GM23248 (cell line): Measurements from ENCODE around the gene DOC2B. TPM values are rescaled to one million over a fixed set of nuclear protein-coding genes. Genes with fewer than 3 reads are reported as not detected.

Source experiments
- DNase-seq: peaks from one replicate; pipeline ENCODE4 v3.0.0-alpha.2; 2015
- H2AFZ ChIP-seq: fragments of 200-600 bp; sonication (generic); 2 replicates; pipeline ENCODE4 v1.6.1; 2016; ENCODE audit warnings: antibody characterized with exemption
- H3F3A ChIP-seq: fragments of 200-600 bp; sonication (generic); 2 replicates; pipeline ENCODE4 v1.6.1; 2016; ENCODE audit warnings: mild to moderate bottlenecking, antibody characterized with exemption, mixed run types; ENCODE audit not compliant: insufficient read depth
- H3K27ac ChIP-seq: fragments of 200-600 bp; sonication (generic); 2 replicates; pipeline ENCODE4 v1.5.1; 2016; ENCODE audit warnings: mild to moderate bottlenecking
- H3K27me3 ChIP-seq: fragments of 200-600 bp; sonication (generic); replicated peaks from 2 replicates; pipeline ENCODE4 v1.6.1; 2016; ENCODE audit warnings: mild to moderate bottlenecking; ENCODE audit not compliant: insufficient read depth
- H3K36me3 ChIP-seq: fragments of 200-600 bp; sonication (generic); 2 replicates; pipeline ENCODE4 v1.6.1; 2016; ENCODE audit warnings: low read depth, mild to moderate bottlenecking
- H3K4me1 ChIP-seq: fragments of 200-600 bp; sonication (generic); 2 replicates; pipeline ENCODE4 v1.6.1; 2016; ENCODE audit warnings: mild to moderate bottlenecking; ENCODE audit not compliant: insufficient read depth
- H3K4me2 ChIP-seq: fragments of 200-600 bp; sonication (generic); one replicate; pipeline ENCODE4 v1.6.1; 2016; ENCODE audit warnings: mild to moderate bottlenecking; ENCODE audit not compliant: unreplicated experiment
- H3K4me3 ChIP-seq: fragments of 200-600 bp; sonication (generic); 2 replicates; pipeline ENCODE4 v1.5.1; 2016; ENCODE audit warnings: mild to moderate bottlenecking
- H3K79me2 ChIP-seq: fragments of 200-600 bp; sonication (generic); 2 replicates; pipeline ENCODE4 v1.6.1; 2016; ENCODE audit warnings: mild to moderate bottlenecking; ENCODE audit not compliant: insufficient read depth
- H3K9ac ChIP-seq: fragments of 200-600 bp; sonication (generic); 2 replicates; pipeline ENCODE4 v1.6.1; 2016; ENCODE audit warnings: mild to moderate bottlenecking
- H3K9me2 ChIP-seq: fragments of 200-600 bp; sonication (generic); 2 replicates; pipeline ENCODE4 v1.6.1; 2016; ENCODE audit warnings: mixed run types, mild to moderate bottlenecking, moderate library complexity; ENCODE audit not compliant: insufficient read depth
- H3K9me3 ChIP-seq: fragments of 200-600 bp; sonication (generic); one replicate; pipeline ENCODE4 v1.6.1; 2017; ENCODE audit warnings: low read depth
- H4K20me1 ChIP-seq: fragments of 200-600 bp; sonication (generic); 2 replicates; pipeline ENCODE4 v1.6.0; 2016; ENCODE audit not compliant: insufficient read depth
- EZH2 ChIP-seq: fragments of 200-600 bp; sonication (generic); IDR thresholded peaks from 2 replicates; pipeline ENCODE4 v1.6.1; 2018; ENCODE audit warnings: antibody characterized with exemption, mild to moderate bottlenecking; ENCODE audit not compliant: insufficient read depth, poor library complexity, severe bottlenecking
- EZH2phosphoT487 ChIP-seq: fragments of 200-600 bp; sonication (generic); IDR thresholded peaks from 2 replicates; pipeline ENCODE4 v1.6.1; 2018; ENCODE audit warnings: antibody characterized with exemption, moderate library complexity, mild to moderate bottlenecking, low read depth; ENCODE audit not compliant: insufficient read depth
- WGBS, 2 experiments: methylation state at CpG; one replicate each; pipeline ENCODE4 v1.1.6; 2015 to 2017; ENCODE audit warnings: low lambda C conversion rate in 2 of 2, low coverage in 1 of 2; ENCODE audit errors: missing lambda C conversion rate in 2 of 2; 5-methylcytosine and 5-hydroxymethylcytosine counted together
- in situ Hi-C: fragments of 300-500 bp; cut with MboI; formaldehyde crosslinking; loops from 2 replicates; pipeline ENCODE4 v1.15.0; 2020
- polyA plus RNA-seq: library from polyadenylated mRNA; unstranded; fragments of >200 nt; fragmentation: Nextera tagmentation; extraction: Ambion mirVana; gene quantifications from 2 replicates; pipeline ENCODE4 v1.2.1, GENCODE V29; 2016
- total RNA-seq: library from RNA; depleted of rRNA; stranded (reverse); fragments of >200 nt; shearing (Covaris generic); gene quantifications from 2 replicates; pipeline ENCODE4 v1.2.3, GENCODE V29; 2014

The DOC2B gene
- total and polyA plus RNA-seq, 2 experiments from 2014 or later: 0.03 TPM; not detected in 1

DNA sequence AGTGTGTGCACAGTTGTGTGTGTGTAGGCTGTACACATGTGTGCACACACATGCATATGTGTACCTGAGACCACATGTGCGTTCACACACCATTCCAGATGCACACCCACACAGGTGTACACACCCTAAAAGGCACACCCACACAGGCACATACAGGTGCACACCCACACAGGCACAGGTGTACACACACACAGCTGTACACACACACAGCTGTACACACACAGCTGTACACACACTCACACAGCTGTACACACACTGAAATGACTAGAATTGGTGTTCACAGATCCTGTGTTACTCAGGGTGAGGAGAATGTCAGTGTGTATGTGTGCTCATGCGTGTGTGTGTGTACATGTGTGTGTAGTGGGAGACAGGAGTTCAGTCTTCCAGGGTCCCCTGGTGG, 15.9 kb upstream of the DOC2B start:
- Histone ChIP-seq H3K9ac (no peak overlapping the region), H3K27me3 (peaks cover 39% of the 10 kb centered on the region), H3K4me2 (no peak overlapping the region), H2AFZ (no peak overlapping the region), H3K4me3 (no peak overlapping the region), H4K20me1 (no peaks in the 10 kb centered on the region), H3K9me2 (no peaks in the 10 kb centered on the region), H3K9me3 (no peaks in the 10 kb centered on the region), H3K4me1 (no peaks in the 10 kb centered on the region), H3K36me3 (no peaks in the 10 kb centered on the region), H3F3A (0 out of 2 replicates have a peak, but pooled peaks cover 8% of the 10 kb centered on the region), H3K79me2 (no peaks in the 10 kb centered on the region), H3K27ac (no peak overlapping the region)
- WGBS, 2 experiments: 47 to 63% methylated on average over 2 of the region's 2 CpGs
- TF ChIP-seq EZH2 (no peak), EZH2phosphoT487 (no peak)
- DNase-seq: no peak
- in situ Hi-C loops: no loop called here

- H3K27ac ChIP-seq: no peak overlapping the region
- TF ChIP-seq EZH2 (no peak), EZH2phosphoT487 (no peak)
These were observed 13.6 kb upstream of the DOC2B start for GRCh38 chr17:194828-195602.

DNA sequence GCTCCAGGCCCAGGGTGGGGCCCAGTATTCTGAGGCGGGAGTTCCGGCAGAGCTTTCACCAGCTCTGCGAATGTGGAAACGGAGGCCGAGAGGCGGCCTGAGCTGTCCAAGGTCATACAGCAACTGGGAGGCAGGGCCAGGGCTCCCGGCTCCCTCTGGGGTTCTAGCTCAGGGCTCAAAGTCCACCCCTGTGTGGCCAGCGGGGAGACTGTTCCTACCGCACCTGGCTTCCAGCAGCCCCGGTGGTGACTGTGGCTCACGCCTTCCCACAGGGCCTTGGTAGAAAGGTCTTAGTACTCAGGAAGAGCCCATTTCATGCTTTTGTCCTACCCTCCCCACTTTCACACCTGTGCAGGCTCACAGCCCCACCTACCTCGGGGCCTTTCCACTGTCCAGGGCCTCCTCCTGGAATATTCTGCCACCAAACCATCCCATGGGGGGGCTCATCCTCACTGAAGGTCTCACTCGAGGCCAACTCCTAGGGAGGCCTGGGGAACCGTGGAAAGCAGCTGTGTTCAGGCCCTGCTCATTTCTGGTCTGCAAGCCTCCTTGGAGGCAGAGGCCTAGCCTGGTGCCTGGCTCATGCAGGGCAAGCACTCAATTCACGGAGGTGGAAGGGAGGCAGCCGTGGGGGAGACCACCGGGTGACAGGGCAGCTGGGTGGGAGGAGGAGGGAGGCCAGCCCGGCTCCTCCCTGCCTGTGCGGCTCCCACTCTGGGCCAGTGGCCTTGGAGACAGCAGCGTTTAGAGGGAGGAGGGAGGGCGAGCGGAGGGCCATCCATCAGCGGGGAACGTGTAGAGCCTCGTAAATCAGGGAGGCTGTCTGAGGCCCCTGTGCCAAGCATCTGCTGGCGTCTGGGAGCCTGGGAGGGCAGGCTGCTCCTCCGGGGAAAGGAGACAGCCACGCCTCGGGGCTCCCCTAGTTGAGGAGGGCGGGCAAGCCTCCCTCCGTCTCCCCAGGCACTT, 12.7 kb upstream of the DOC2B start:
- Histone ChIP-seq H3K4me3 (no peak overlapping the region), H3K36me3 (no peaks in the 10 kb centered on the region), H3K9ac (no peak overlapping the region), H3K4me2 (no peak overlapping the region), H3K9me3 (no peaks in the 10 kb centered on the region), H3K9me2 (no peaks in the 10 kb centered on the region), H3F3A (0 out of 2 replicates have a peak, but pooled peaks cover 4% of the 10 kb centered on the region), H4K20me1 (no peaks in the 10 kb centered on the region), H3K27me3 (peaks cover 30% of the 10 kb centered on the region), H3K4me1 (no peaks in the 10 kb centered on the region), H3K27ac (no peak overlapping the region), H2AFZ (no peak overlapping the region), H3K79me2 (no peaks in the 10 kb centered on the region)
- TF ChIP-seq EZH2 (no peak), EZH2phosphoT487 (no peak)
- in situ Hi-C loops: no loop called here
- WGBS, 2 experiments: 32 to 42% methylated on average over 24 to 30 of the region's 31 CpGs
- DNase-seq: no peak

More at GRCh38 chr17:194828-195602, 13.6 kb upstream of the DOC2B start:
- H3K9me2 ChIP-seq: no peaks in the 10 kb centered on the region
- H3K4me3 ChIP-seq: no peak overlapping the region
- no peak for DNase-seq
- 55 to 56% methylated on average over 16 of the region's 16 CpGs for WGBS, 2 experiments
- no peaks in the 10 kb centered on the region for H3K4me1 ChIP-seq
- H3F3A ChIP-seq: 0 out of 2 replicates have a peak, but pooled peaks cover 8% of the 10 kb centered on the region
- H3K9me3 ChIP-seq: no peaks in the 10 kb centered on the region
- H4K20me1 ChIP-seq: no peaks in the 10 kb centered on the region
- no peak overlapping the region for H2AFZ ChIP-seq
- no peak overlapping the region for H3K4me2 ChIP-seq
- H3K36me3 ChIP-seq: no peaks in the 10 kb centered on the region
- no peak overlapping the region for H3K9ac ChIP-seq
- H3K27me3 ChIP-seq: peaks cover 30% of the 10 kb centered on the region
- in situ Hi-C loops: no loop called here
- no peaks in the 10 kb centered on the region for H3K79me2 ChIP-seq

GRCh38 chr17:193426-193810, 12.0 kb upstream of the DOC2B start:
- WGBS, 2 experiments: 72 to 74% methylated on average over 8 of the region's 8 CpGs

More at GRCh38 chr17:193426-193810, 12.0 kb upstream of the DOC2B start:
- H3K36me3 ChIP-seq: no peaks in the 10 kb centered on the region
- DNase-seq: no peak
- no peak overlapping the region for H3K9ac ChIP-seq
- H3K4me2 ChIP-seq: no peak overlapping the region
- no peaks in the 10 kb centered on the region for H3K79me2 ChIP-seq
- H2AFZ ChIP-seq: no peak overlapping the region
- H3F3A ChIP-seq: no peaks in the 10 kb centered on the region
- no peak for TF ChIP-seq EZH2
- no peak for TF ChIP-seq EZH2phosphoT487
- H3K9me3 ChIP-seq: no peaks in the 10 kb centered on the region
- H3K9me2 ChIP-seq: no peaks in the 10 kb centered on the region
- H4K20me1 ChIP-seq: no peaks in the 10 kb centered on the region
- no peak overlapping the region for H3K27ac ChIP-seq
- in situ Hi-C loops: no loop called here
- no peaks in the 10 kb centered on the region for H3K4me1 ChIP-seq
- no peak overlapping the region for H3K4me3 ChIP-seq
- peaks cover 25% of the 10 kb centered on the region for H3K27me3 ChIP-seq
